Muscle of arm (tissue), 14 donors: Measurements from ENCODE around the gene UNC93A. TPM values are rescaled to one million over a fixed set of nuclear protein-coding genes. Genes with fewer than 3 reads are reported as not detected.
"Not testable (repeated sequence)": the region's sequence is repeated elsewhere in the genome, so short reads cannot be mapped to it uniquely, and the experiment has no call there.

ENCODE experiments used
- DNase-seq: peaks from one replicate; pipeline ENCODE4 v3.0.0-alpha.2; 2013
- long read RNA-seq, 11 donors: transcript quantifications; one replicate each; lab custom pipeline, GENCODE V29; 2026
- polyA plus RNA-seq, 12 donors: library from polyadenylated mRNA; unstranded; fragments of 120-200 nt; gene quantifications; one replicate each; pipeline ENCODE4 v1.2.1, GENCODE V29; 2013; ENCODE audit not compliant: insufficient read length in 12 of 12

UNC93A gene
- polyA plus RNA-seq, result under 1 TPM in 2 of 12 donors, not detected in 10; 0.13 to 0.16 TPM
- long read RNA-seq, donor 1, result 0 reads
- long read RNA-seq, donor 2, result 0 reads
- long read RNA-seq, donor 3, result 0 reads
- long read RNA-seq, donor 4, result 0 reads
- long read RNA-seq, donor 5, result 0 reads
- long read RNA-seq, donor 6, result 0 reads
- long read RNA-seq, donor 7, result 0 reads
- long read RNA-seq, donor 8, result 0 reads
- long read RNA-seq, donor 9, result 0 reads
- long read RNA-seq, donor 10, result 0 reads
- long read RNA-seq, donor 11, result 0 reads

GRCh38 chr6:167290786-167291622 lies at the start of gene UNC93A:
TSS of gene UNC93A (plus strand) at chr6:167291315. CDS start at chr6:167291490, 175 bp downstream.
- no peak for DNase-seq

DNA sequence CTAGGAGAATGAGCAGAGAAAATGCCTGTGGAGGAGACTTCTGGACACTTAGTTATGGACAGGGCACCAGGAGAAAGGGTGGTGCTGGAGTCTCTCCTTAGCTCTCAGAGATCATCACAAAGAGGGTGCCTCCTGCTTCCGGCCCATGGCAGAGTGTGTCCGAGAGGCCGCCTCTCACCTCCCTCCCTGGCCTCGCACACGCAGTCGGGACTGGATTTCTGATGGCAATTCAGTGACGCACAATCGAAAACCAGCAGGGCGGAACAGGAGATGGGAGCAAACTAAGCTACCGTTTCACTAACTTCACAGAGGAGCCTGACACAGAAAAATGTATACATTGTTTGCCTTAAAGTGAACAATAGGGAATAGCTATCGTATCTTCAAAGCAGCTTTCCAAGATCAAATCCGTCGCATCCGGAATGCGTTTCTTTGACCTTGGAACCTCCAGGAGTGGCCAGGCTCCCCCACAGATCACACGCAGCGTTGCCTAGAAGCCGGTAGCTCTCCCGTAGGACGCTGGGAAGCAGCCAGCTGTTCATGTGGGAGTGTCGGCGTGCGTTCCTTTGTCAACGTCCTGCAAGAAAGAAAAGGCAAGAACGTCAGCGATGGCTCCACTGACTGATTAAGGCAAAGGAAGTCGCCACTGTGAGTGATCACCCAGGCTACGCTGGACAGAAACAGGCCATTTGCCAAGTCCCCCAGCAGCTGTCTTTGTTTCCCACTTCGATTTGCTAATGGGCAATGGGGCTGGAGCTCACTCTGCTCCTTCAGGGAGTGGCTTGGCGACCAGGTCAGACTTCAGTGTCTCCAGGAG lies 49.6 kb upstream of the UNC93A start:
- peak; percentile 7 for DNase-seq

DNA sequence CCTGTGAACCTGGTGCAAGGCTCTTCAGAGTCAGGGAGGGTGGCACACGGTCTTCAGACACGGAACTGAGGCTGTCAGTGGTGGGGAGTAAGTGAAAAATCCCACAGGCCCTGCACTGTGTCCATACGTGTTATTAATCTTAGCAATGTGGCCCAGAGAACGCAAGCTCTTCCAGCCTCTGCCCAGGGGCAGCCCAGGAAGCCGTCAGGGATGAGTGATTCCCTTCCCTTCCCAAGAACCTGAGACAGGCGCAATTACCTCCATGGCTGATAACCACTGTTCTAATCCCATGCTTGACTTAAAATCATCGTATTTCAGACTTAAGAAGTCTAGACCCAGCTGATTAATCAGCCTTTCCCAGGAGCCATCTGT lies 49.0 kb upstream of the UNC93A start:
- not testable (repeated sequence) for DNase-seq

DNA sequence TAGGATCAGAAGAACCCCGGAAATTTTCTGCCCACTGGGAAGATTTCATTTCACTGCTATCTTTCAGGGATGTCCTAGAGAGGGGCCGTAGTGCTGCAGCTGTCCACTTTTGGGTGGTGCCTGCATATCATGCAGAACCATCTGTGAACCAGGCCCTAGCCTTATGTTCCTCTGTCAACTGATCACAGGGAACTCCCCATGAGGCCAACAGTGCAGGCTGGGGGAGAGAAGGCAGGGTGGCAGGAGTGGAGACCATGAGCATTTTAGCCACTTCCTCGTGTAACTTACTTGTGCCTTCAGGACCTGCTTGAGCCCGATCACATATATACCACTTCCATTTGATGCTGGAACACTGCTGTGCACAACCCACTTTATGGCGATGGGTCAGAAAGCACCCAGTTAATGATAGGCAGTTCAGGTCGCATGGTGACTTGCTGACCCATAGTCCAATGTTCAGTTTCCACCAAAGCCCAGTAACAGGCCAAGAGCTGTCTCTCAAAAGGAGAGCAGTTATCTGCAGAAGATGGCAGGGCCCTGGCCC lies 48.5 kb upstream of the UNC93A start:
- not testable (repeated sequence) for DNase-seq

DNA sequence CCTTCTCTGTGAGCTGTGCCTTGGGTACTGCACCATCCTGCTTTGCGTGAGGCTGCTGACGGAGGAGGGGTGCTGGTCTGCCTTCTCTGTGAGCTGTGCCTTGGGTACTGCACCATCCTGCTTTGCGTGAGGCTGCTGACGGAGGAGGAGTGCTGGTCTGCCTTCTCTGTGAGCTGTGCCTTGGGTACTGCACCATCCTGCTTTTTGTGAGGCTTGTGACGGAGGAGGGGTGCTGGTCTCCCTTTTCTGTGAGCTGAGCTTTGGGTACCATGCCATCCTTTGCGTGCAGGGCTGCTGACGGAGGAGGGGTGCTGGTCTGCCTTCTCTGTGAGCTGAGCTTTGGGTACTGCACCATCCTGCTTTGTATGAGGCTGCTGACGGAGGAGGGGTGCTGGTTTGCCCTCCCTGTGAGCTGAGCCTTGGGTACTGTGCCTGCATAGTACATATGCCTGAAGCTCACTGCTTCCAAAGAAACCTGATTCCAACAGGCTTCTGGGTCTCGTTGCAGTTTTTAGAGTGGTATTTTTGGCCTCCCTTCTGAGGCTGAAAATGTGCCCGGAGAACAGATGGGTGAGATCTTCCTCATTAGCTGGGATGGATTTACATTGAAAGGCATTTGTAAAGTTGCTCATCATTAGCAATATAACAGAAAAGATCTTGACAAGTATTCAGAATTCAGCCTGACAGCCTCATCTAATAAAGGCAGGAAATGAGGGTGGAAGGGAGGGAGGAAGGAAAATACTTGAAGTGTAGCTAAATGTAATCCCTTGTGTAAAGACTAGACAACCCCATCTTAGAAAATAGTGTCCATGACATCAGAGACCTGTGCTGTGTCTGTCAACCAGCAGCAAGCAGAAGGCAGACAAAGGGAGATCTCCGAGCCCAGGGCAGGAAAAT lies 46.8 kb upstream of the UNC93A start:
- DNase-seq, result no peak

GRCh38 chr6:167244991-167245390 lies 46.1 kb upstream of the UNC93A start:
- DNase-seq, result no peak

DNA sequence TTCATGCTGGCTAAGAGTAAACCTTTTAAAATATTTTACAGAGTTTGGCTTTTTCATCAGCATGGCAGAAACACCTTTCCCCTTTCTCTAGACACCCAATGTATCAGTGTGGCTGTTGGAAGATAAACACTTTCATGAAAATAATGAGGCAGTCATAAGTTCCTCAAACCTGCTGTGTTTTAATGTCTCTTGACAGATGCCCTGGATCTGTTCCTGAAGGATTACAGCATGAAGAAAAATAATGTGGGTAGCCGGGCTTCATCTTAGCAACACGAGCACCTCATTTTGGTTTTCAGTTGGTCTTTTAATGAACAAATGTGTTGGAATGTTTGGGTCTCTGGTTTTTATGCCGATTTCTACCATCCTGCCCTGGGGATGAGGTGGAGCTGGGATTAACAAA lies 45.5 kb upstream of the UNC93A start:
- no peak for DNase-seq

DNA sequence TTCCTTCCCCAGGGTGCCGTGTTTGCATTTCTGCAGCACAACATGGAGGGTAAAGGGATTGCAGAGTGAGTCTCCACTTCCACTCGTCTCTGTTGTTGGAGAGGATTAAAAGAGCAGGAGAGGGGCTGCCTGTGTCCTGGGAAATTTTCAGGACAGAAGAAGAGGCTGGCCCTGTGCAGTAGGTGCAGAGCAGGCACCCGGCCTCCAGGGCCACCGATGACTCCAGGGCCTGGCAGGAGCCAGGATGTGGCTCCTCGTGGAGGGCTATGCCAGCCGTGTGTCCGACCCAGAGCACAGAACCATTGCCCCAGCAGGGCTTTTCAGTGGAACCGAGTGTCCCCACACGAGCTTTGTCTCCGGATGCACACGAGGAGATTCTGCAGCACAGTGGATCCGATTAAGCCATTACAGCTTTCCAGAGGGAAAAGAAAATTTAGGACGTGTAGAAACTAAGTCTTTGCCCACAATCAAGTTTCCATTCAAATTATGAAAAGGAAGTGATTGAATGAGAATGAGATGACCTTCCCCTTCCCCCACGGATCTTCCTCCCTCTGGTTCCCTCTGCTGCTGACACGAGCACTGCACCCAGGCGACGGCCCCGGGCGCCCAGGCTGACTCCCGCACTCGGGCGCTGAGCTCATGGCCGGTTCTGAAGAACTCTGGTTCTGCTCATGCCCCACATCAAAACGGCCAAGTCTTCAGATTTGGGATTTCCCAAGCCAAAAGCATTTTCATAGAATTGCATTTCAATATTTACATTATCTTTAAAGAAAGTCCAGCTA lies 43.1 kb upstream of the UNC93A start:
- no peak for DNase-seq

DNA sequence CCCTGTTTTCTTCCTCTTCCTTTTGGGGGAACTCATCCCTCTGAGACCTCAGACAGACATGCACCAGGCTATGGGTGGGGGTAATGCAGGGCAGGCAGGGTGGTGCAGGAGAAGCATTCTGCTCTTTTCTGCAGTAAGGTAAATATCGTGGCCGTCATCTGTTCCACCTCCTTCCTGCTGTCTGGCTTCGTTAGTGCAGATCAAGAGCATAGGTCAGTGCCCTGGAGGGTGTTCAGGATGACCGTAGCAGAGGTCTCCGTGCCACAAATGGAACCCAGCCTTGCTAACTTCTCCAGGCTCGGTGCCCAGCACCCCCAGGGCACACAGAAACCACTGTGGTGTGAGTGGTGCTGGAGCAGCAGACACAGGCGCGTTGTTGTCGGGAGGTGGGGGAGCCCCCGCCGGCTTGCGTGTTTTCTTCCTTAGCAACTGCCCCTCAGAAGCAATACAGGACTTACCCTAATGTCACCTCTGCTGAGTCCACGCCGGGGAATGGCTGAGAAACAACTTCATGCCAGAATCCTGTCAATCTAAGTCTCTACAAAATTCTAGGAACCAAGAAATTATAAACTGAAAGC lies 42.1 kb upstream of the UNC93A start:
- not testable (repeated sequence) for DNase-seq

- DNase-seq, result no peak
These were observed 38.8 kb upstream of the UNC93A start for GRCh38 chr6:167252271-167252670.

- DNase-seq, result no peak
These were observed 35.1 kb upstream of the UNC93A start for GRCh38 chr6:167255918-167256553.

DNA sequence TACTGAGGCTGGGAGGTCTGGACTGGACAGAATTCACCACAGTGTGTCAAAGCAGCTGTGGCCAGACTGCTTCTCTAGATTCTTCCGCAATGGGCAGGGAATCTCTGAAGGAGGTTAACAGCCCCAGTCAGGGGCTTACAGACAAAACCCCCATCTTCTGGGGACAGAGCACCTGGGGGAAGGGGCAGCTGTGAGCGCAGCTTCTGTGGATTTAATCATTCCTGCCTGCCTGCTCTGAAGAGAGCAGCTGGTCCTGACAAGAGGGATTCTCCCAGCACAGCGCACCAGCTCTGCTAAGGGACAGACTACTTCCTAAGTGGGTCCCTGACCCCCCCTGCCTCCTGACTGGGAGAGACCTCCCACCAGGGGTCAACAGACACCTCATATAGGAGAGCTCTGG lies 32.5 kb upstream of the UNC93A start:
- no peak for DNase-seq

DNA sequence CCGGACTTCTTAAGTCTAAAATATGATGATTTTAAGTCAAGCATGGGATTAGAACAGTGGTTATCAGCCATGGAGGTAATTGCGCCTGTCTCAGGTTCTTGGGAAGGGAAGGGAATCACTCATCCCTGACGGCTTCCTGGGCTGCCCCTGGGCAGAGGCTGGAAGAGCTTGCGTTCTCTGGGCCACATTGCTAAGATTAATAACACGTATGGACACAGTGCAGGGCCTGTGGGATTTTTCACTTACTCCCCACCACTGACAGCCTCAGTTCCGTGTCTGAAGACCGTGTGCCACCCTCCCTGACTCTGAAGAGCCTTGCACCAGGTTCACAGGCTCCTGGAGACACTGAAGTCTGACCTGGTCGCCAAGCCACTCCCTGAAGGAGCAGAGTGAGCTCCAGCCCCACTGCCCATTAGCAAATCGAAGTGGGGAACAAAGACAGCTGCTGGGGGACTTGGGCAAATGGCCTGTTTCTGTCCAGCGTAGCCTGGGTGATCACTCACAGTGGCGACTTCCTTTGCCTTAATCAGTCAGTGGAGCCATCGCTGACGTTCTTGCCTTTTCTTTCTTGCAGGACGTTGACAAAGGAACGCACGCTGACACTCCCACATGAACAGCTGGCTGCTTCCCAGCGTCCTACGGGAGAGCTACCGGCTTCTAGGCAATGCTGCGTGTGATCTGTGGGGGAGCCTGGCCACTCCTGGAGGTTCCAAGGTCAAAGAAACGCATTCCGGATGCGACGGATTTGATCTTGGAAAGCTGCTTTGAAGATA lies 24.9 kb upstream of the UNC93A start:
- not testable (repeated sequence) for DNase-seq

DNA sequence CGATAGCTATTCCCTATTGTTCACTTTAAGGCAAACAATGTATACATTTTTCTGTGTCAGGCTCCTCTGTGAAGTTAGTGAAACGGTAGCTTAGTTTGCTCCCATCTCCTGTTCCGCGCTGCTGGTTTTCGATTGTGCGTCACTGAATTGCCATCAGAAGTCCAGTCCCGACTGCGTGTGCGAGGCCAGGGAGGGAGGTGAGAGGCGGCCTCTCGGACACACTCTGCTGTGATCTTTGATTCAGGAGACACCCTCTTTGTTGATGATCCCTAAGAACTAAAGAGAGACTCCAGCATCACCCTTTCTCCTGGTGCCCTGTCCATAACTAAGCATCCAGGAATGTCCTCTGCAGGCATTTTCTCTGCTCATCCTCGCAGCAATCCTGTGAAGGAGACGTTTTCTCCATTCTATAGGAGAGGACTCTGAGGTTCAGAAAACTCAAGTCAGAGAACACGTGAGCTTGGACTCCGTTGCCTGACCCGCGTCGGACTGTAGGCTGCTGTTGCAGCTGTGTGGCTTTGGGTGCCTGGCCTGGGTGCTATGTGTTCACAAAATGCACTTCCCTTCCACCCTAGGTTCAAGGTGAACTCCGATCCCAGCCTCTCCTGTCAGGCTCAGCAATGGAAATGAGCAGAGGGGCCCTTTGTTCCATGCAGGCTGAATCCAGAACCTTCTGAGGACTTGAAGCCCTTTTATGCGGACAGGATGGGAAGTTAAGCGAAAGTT lies 24.1 kb upstream of the UNC93A start:
- DNase-seq, result no peak

GRCh38 chr6:167267556-167267898 lies 23.6 kb upstream of the UNC93A start:
- not testable (repeated sequence) for DNase-seq

DNA sequence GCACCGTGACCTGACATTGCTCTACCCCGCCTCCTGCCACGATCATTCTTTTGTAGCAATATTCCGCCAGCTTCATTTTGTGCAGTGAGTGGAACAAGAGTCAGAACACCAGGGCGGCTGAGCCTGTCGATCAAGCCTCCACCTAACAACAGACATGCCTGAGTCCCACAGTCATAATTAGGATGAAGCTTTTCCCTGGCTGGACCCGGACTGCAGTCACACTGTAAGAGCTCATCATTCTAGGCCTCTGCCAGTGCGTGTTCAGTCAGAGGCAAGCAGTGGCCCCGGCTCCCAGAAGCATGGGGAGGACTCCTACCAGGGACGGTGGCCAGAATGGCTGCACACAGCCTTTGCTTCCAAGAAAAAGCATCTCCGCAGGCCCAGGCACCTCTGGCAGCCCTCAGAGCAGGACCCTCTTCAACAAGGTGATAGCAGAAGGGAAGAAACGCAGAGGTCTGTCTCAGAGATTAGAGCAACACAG lies 23.2 kb upstream of the UNC93A start:
- no peak for DNase-seq

DNA sequence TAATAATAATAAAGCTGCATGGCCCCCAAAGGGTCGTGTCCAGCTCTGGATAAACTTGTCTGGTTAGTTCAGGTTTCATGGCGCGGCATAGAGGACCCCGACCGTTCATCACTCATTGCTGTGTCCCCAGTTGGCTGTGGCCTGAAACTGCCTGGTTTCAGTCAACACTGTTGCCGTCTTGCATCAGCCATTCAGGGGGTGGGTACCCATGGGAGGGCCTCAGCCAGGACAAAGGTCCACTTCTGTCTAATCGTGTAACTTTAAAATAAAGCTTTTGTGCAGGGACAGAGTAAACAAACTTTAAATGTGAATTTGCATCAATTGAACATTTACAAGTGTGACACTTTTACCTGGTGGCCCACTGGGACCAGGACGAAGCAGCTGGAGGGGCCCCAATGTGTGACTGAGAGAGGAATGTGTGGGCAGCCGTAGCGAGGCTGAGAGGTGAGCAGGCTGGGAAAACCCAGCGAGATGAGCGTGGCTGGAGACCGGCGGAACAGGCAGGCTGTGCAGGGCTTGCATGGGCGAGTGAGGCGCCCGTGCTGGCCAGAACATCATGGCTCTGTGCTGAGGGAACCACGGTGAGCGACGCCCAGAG lies 22.3 kb upstream of the UNC93A start:
- DNase-seq, result no peak
